Stimulated activated CD4-positive, alpha-beta T cell treated with anti-CD3 and anti-CD28 coated beads, Interleukin-15, amount 100 ng/mL, for 48 hours (primary cell): ENCODE data around the gene SKIC2.
"Not testable (repeated sequence)": the region's sequence is repeated elsewhere in the genome, so short reads cannot be mapped to it uniquely, and the experiment has no call there.

Experiments
- DNase-seq, 2 donors: peaks; one replicate each; pipeline ENCODE4 v3.0.0-alpha.2; 2020; ENCODE audit warnings: low read depth in 2 of 2

Gene SKIC2

GRCh38 chr6:32004864-32005537 is 46.0 kb downstream of the SKIC2 start:
- DNase-seq = not testable (repeated sequence)

GRCh38 chr6:32005538-32005880 is 46.5 kb downstream of the SKIC2 start:
- not testable (repeated sequence) for DNase-seq

- not testable (repeated sequence) for DNase-seq
Observed at GRCh38 chr6:32005991-32006529, 47.1 kb downstream of the SKIC2 start.

- DNase-seq = not testable (repeated sequence)
Observed at GRCh38 chr6:32007086-32007485, 48.1 kb downstream of the SKIC2 start.

GRCh38 chr6:32008037-32008436 is 49.1 kb downstream of the SKIC2 start:
- not testable (repeated sequence) for DNase-seq

- DNase-seq = not testable (repeated sequence)
Observed at GRCh38 chr6:32008616-32009015, 49.6 kb downstream of the SKIC2 start.

GRCh38 chr6:32009537-32009936 is 50.6 kb downstream of the SKIC2 start:
- not testable (repeated sequence) for DNase-seq

- DNase-seq = not testable (repeated sequence)
Observed at GRCh38 chr6:32010856-32011530, 52.0 kb downstream of the SKIC2 start.

- DNase-seq = not testable (repeated sequence)
Observed at GRCh38 chr6:32012941-32013617, 54.1 kb downstream of the SKIC2 start.

- DNase-seq = not testable (repeated sequence)
Observed at GRCh38 chr6:32013738-32014137, 54.8 kb downstream of the SKIC2 start.

GRCh38 chr6:32014547-32014946 is 55.6 kb downstream of the SKIC2 start, which contains the start of gene C4B:
Gene C4B (plus strand): TSS chr6:32014795. CDS start chr6:32014846, 51 bp downstream.
- DNase-seq = not testable (repeated sequence)
